ENCODE results near the gene ALK. TPM values are rescaled to one million over a fixed set of nuclear protein-coding genes. Genes with fewer than 3 reads are reported as not detected.

ALK gene
- total RNA-seq, 1 experiment from 2014 or later: not detected

DNA sequence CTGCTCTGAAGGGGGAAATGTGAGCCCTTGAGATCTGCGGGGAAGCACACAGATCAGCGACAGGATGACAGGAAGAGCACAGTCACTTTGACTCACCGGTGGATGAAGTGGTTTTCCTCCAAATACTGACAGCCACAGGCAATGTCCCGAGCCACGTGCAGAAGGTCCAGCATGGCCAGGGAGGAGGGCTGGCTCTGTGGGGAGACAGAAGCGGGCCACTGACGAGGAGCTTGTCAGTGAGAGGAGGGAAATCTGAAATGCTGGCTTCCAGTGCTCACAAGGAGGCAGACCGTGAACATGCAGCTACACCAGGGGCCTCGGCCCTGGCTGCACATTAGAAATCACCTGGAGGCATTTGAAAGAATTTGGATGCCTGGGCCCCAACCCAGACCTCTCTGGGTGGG, 707.5 kb downstream of the ALK start:
- H3K9ac ChIP-seq (ENCODE audit: extremely low read depth, insufficient read length, low read length): no peak overlapping the region

More for the DNA sequence above, 707.5 kb downstream of the ALK start:
- Histone ChIP-seq H4K8ac (replicated peaks; ENCODE audit: insufficient read length, low read depth, low read length) (no peak overlapping the region), H4K91ac (ENCODE audit: insufficient read length, low read depth, low read length) (no peak overlapping the region), H2BK20ac (ENCODE audit: low read depth, low read length, poor library complexity, severe bottlenecking) (no peak overlapping the region), H3K23me2 (ENCODE audit: insufficient read length, low read depth, low read length, poor library complexity, severe bottlenecking) (no peaks in the 10 kb centered on the region), H3K79me1 (ENCODE audit: insufficient read depth, low read depth, low read length, poor library complexity, severe bottlenecking) (no peaks in the 10 kb centered on the region), H4K20me1 (ENCODE audit: control insufficient read depth, insufficient read depth, insufficient read length) (no peaks in the 10 kb centered on the region), H3K27ac (ENCODE audit: insufficient read length, low read depth, low read length) (no peak overlapping the region), H3K9me3 (ENCODE audit: control insufficient read depth, low read depth, low read length) (no peaks in the 10 kb centered on the region), H3K18ac (ENCODE audit: insufficient read length, low read depth, low read length) (no peak overlapping the region), H2BK5ac (ENCODE audit: insufficient read length, low read length) (no peak overlapping the region), H3K4me2 (ENCODE audit: insufficient read depth, insufficient read length, low read length) (no peak overlapping the region), H3K56ac (ENCODE audit: insufficient read length, low read depth, low read length) (no peak overlapping the region), H4K5ac (ENCODE audit: insufficient read length, low read depth, low read length) (no peak overlapping the region), H3K79me2 (ENCODE audit: insufficient read depth, low read length) (no peaks in the 10 kb centered on the region), H2BK120ac (ENCODE audit: low read depth, low read length, poor library complexity, severe bottlenecking) (no peak overlapping the region), H3T11ph (ENCODE audit: low read length) (no peak overlapping the region), H3K23ac (ENCODE audit: insufficient read length, low read depth, low read length) (no peak overlapping the region), H3K4me1 (ENCODE audit: insufficient read depth, low read length) (no peaks in the 10 kb centered on the region), H2AFZ (ENCODE audit: low read length) (no peak overlapping the region), H3K14ac (ENCODE audit: insufficient read depth, low read length) (no peak overlapping the region), H3K4ac (ENCODE audit: low read depth, low read length) (no peak overlapping the region), H2BK12ac (ENCODE audit: insufficient read length, low read depth, low read length) (no peak overlapping the region), H3K27me3 (ENCODE audit: insufficient read depth, low read length) (no peaks in the 10 kb centered on the region), H2BK15ac (ENCODE audit: low read depth, low read length) (no peak overlapping the region), H2AK5ac (ENCODE audit: insufficient read length, low read length) (no peak overlapping the region)
- Mint-ChIP-seq H3K27me3 (ENCODE audit: low read depth) (peaks cover 2% of the 10 kb centered on the region), H3K4me1 (peaks cover 7 to 13% of the 10 kb centered on the region in 2 experiments), H3K27ac (no peak overlapping the region), H3K4me3 (no peak overlapping the region), H3K36me3 (ENCODE audit: insufficient read depth in 1 of 3, low read depth in 3 of 3) (no peaks in the 10 kb centered on the region), H3K9me3 (no peaks in the 10 kb centered on the region)
- WGBS (ENCODE audit: extremely low coverage, insufficient read length, low lambda C conversion rate): no CpG with 5 or more reads among the region's 9 CpGs
- no peak for DNase-seq
- TF ChIP-seq CTCF (conservative IDR thresholded peaks at IDR 0.05): no peak
